Ramos (cell line): ENCODE data around the gene EXD2.
"Not testable (repeated sequence)": the region's sequence is repeated elsewhere in the genome, so short reads cannot be mapped to it uniquely, and the experiment has no call there.

Source experiments
- in situ Hi-C: fragments of 300-500 bp; cut with MboI; formaldehyde crosslinking; loops from one replicate; pipeline ENCODE4 v1.14.3; 2022; ENCODE audit warnings: low sequenced_read_pairs; ENCODE audit not compliant: unreplicated experiment

EXD2 gene, protein sequence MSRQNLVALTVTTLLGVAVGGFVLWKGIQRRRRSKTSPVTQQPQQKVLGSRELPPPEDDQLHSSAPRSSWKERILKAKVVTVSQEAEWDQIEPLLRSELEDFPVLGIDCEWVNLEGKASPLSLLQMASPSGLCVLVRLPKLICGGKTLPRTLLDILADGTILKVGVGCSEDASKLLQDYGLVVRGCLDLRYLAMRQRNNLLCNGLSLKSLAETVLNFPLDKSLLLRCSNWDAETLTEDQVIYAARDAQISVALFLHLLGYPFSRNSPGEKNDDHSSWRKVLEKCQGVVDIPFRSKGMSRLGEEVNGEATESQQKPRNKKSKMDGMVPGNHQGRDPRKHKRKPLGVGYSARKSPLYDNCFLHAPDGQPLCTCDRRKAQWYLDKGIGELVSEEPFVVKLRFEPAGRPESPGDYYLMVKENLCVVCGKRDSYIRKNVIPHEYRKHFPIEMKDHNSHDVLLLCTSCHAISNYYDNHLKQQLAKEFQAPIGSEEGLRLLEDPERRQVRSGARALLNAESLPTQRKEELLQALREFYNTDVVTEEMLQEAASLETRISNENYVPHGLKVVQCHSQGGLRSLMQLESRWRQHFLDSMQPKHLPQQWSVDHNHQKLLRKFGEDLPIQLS

GRCh38 chr14:69191340-69192111 is at the start of gene EXD2:
TSS of gene EXD2 (plus strand) at chr14:69191498. CDS start at chr14:69209471, 17,973 bp downstream.
- in situ Hi-C loops = no loop called here

GRCh38 chr14:69141550-69141949 is 49.7 kb upstream of the EXD2 start:
- in situ Hi-C loops = loop anchor here (25.0 kb wide), 1 partner anchor 321 kb away; no protein-coding TSS in a partner anchor

DNA sequence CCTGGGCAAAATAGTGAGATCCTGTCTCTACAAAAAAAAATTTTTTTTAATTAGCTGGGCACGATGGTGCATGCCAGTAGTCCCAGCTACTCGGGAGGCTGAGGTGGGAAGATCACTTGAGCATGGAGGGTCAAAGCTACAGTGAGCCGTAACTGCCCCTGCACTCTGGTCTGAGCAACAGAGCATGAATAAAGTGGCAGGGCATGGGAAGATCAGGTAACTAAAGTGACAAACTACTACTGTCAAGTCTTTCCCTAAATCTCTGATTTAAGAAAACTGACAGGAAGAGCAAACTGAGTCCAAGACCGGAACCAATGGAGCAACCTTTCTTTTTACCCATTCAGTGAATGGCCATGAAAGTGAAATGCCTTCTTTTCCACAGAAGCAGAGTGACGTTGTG is 49.2 kb upstream of the EXD2 start:
- in situ Hi-C loops = loop anchor here (25.0 kb wide), 1 partner anchor 320 kb away; no protein-coding TSS in a partner anchor

- in situ Hi-C loops = loop anchor here (25.0 kb wide), 1 partner anchor 313 kb away; no protein-coding TSS in a partner anchor
These were observed 41.6 kb upstream of the EXD2 start for GRCh38 chr14:69149461-69150244.

DNA sequence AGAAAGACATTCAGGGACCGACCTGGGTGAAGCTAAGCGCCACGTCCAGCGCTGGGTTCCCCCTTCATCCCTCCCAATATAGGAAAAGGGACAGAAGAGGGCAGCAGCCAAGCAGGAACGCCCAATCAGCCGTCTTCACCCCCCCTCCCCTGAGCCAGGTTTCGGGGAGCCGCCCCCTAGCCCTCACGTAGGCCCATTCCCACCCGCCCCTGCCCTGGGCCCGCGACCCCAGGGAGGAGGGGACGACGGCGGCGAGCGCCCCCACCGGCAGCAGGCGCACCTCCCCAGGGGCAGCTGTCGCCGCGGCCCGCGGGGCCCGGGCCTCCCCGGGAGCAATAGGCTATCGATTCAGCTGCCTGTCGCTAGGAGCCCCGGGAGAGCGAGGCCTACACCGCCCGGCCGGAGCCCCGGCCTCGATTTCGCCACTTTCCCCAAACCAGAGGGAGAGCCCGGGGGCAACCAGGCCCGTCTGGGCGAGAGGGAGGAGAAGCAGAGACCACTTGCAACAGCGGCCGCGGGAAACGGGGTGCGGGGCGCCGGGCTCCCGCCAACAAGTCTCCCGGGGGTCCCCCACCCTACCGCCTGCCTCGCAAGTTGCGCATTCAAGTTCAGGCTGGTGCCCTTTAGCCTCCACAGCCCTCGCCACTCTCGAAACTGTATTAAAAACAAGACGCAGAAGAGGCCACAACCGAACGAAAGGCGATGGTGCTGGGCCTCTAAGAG is 39.7 kb upstream of the EXD2 start:
- in situ Hi-C loops = no loop called here

DNA sequence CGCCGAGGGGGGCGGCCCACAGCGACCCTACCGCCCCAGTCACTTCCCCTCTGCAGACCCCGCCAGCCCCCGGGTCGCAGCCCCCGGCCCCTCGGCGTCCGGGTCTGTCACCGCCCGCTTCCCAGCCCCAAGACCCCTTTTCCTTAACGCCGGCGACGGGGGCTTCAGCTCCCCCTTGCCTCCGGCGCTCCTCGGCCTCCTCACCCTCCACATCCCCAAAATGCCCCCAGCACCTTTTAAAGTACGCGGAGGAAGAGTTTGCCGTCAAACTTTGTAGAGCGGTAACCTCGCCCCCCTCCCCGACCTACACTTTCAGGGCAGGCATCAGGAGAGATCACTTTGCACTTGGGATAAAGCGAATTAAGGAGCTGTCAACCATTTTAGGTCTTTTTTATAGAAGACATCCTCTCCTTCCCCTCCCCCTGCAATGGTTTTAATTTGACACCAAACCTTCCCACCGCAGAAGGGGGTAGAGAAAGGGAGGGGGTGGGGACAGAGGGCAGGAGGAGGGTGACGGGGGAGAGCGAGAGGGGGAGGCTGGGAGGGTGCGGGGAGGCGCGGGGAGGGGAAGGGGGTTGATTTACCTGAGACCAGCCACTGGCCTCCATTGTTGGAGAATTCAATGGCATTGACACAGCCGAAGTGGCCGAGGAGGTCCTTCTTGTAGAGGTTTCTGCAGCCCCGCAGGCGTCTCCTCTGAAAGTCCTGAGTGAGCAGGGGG is 39.0 kb upstream of the EXD2 start:
- in situ Hi-C loops = no loop called here

DNA sequence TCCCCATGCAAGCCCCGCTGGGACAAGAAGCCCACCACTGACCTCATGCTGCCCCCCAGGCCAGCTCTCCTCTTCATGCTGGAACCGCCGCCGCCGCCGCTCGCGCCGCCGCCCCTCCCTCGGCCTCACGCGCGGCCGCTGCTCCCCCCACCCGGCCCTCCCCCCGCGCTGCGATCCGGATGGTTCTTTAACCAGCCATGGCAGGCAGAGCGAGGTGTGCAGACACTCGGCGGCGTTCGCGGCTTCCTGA is 38.5 kb upstream of the EXD2 start, which contains the start of gene DCAF5:
Gene DCAF5 (minus strand): TSS at position 218 of the 250 bp plus-strand sequence. CDS start 141 bp downstream, at position 77.
- in situ Hi-C loops = no loop called here

DNA sequence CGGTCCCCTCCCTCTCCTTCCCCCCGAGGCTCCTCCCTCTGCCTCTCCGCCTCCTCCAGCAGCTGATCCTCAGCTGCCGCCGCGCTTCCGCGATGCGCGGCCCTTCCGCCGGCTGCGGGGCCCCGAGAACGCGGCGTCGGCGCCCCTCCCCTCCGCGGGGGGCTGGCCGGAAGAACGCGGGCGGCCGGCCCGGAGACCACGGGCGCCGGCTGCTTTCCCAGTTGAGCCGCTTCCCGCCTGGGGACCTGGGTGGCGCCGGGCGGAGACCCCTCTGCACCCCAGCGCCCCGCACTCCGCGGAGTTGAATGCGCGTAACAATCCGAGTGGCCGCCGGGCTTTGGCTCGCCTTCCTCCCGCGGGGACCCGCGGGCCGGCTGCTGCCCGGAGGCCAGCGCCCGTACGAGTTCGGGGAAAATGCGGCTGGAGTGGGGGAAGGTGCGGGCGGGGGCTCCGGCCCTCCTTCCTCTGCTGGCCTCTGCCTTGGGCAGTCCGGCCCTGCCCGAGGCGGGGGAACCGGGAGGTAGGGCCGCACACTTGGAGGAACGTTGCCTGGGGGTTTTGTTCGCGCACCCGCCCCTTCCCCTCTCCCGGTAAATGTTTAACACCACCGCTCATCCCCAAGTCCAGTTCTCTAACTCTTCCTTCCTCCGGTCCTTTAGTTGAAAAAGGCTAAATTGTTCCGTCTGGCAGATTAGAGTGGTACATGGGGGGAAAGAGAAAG is 38.0 kb upstream of the EXD2 start:
- in situ Hi-C loops = no loop called here

DNA sequence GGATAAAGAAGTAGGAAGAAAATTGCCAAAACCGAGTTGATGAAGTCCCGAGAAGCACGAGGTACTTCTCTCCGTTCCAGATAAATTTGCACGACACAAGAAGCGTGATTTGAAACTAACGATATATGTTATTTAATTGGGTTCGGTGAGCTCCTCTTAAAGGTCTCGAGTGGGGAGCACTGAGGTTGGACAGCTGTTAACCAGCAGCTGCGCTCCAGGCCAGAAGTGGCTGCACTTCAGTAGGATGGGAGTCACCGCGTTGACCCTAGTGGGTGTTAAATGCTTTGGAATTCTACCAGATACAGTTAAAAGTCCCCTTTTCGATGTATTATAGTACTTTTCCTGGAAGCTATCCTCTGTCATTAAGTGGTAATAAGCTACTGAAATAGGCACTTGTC is 37.4 kb upstream of the EXD2 start:
- in situ Hi-C loops = no loop called here

- in situ Hi-C loops = no loop called here
These were observed 36.5 kb upstream of the EXD2 start for GRCh38 chr14:69154779-69155178.

DNA sequence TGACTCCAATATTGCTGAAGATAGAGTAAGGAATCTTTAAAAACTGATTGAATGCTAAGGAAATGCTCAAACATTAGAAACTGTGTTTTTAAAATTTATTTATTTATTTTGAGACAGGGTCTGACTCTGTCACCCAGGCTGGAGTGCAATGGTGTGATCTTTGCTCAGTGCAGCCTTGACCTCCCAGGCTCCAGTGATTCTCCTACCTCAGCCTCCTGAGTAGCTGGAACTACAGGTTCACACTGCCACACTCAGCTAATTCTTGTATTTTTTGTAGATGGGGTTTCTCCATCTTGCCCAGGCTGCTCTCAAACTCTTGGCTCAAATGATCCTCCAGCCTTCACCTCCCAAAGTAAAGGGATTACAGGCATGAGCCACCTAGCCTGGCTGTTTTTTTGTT is 35.1 kb upstream of the EXD2 start:
- in situ Hi-C loops = no loop called here

DNA sequence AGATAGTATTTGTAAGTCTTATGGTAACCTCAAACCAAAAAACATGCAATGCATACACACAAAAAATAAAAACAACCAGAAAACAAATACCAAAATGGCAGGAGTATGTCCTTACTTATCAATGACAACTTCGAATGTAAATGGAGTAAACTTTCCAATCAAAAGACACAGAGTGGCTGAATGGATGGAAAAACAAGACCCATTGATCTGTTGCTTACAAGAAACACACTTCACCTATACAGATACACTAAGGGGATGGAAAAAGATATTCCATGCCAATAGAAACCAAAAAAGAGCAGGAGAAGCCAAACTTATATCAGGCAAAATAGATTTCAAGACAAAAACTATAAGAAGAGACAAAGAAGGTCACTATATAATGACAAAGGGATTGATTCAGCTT is 29.7 kb upstream of the EXD2 start:
- in situ Hi-C loops = no loop called here

DNA sequence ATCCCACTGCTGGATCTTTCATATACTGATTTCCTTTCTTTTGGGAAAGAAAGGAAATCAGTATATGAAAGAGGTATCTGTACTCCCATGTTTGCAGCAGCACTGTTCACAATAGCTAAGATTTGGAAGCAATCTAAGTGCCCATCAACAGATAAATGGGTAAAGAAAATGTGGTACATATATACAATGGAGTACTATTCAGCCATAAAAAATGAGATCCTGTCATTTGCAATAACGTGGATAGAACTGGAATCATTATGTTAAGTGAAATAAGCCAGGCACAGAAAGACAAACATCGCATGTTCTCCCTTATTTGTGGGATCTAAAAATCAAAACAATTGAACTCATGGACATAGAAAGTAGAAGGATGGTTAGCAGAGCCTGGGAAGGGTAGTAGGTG is 25.5 kb upstream of the EXD2 start:
- in situ Hi-C loops = not testable (repeated sequence)

- in situ Hi-C loops = no loop called here
These were observed 20.5 kb upstream of the EXD2 start for GRCh38 chr14:69170839-69171238.

- in situ Hi-C loops = no loop called here
These were observed 19.7 kb upstream of the EXD2 start for GRCh38 chr14:69171569-69171968.

GRCh38 chr14:69175130-69175529 is 16.2 kb upstream of the EXD2 start:
- in situ Hi-C loops = no loop called here

GRCh38 chr14:69181491-69181890 is 9.8 kb upstream of the EXD2 start:
- in situ Hi-C loops = no loop called here

GRCh38 chr14:69182580-69182979 is 8.7 kb upstream of the EXD2 start:
- in situ Hi-C loops = not testable (repeated sequence)
